Cardiac atrium fibroblast (primary cell): Measurements from ENCODE around the gene TPRN. TPM values are rescaled to one million over a fixed set of nuclear protein-coding genes. Genes with fewer than 3 reads are reported as not detected.

ENCODE experiments used
- total RNA-seq: library from RNA; depleted of rRNA; stranded (reverse); fragments of >200 nt; gene quantifications from 2 replicates; pipeline ENCODE4 v1.2.3, GENCODE V29; 2015

The TPRN gene
- 5.8 and 7.2 TPM in 2 replicates for total RNA-seq

GRCh38 chr9:137200311-137201204 lies at the start of gene TPRN:
Gene TPRN, minus strand, starts transcription at chr9:137200741. Its CDS starts 30 bp downstream, at chr9:137200711.

GRCh38 chr9:137240841-137241489 lies 40.4 kb upstream of the TPRN start, which contains the start of gene TUBB4B:
Gene TUBB4B, plus strand, starts transcription at chr9:137241287. Its CDS starts 74 bp downstream, at chr9:137241361.

DNA sequence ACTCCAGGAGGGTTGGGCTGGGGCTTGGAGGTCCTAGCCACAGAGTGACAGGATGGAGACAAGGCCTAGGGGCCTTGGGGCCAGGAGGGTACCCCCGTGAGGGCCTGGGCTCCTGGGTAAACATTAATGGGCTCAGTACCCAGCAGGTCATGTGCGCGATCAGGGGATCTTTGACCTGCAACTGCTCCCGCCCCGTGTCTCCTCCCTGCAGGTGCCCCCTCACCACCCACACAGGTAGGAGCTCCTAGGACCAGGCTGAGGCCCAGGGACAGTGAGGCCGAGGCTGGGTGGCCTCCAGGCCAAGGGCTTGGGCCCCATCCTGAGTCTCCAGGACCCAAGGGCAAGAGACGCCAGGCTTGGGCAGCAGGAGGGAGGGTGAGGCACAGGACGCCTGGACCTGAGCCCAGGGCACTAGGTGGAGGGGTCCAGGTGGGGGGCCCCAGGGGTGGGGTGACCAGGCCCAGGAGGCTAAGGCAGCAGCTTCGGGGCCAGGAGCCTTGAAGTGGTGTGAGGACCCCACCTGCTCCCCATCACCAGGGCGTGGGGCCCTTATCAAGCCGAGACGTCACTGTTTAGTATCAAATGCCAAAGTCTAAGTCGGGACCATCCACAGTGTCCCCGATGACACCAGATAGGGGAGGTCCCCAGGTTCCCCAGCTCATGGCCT lies 30.3 kb upstream of the TPRN start, which contains the start of gene SLC34A3:
Gene SLC34A3, plus strand, starts transcription at position 197 of the 667 bp plus-strand sequence. CDS start 802 bp downstream, outside the sequence.

DNA sequence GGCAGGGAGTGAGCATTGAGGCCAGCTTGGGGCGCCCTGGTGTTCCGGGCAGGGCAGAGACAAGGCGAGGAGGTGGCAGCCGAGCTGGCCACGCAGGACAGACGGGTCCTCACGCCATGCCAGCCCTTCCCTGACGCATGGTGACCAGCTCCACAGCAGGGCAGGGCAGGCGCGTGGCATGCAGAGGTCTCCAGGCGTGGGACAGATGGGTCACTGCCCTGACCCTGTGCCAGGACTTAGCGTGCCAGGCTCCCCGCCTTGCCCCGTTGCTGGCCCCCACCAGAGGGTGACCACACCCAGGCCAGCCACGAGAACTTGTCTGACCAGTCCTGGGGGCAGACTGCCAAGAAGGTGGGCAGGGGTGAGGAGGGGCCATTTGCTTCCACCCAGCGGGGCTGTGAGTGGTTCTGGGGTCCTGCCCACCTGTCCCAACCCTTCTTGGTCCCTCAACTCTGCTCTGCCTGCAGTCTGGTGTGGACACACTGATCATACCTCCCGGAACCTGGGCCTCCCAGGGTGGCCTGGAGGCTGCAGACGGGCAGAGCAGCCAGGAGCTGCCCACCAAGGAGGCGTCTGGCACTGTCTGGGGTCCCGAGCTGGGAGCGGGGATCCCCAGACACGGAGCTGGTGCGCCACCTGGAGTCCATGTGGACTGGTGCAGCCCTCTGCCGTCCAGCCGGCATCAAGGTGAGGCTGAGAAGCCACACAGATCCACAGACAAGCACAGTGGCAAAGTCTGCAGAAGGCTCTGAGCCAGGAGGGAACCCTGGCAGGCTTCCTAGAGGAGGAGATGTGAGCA lies 26.7 kb upstream of the TPRN start, which contains the start of gene RNF224:
Gene RNF224, plus strand, starts transcription at position 449 of the 799 bp plus-strand sequence. CDS start 834 bp downstream, outside the sequence.

DNA sequence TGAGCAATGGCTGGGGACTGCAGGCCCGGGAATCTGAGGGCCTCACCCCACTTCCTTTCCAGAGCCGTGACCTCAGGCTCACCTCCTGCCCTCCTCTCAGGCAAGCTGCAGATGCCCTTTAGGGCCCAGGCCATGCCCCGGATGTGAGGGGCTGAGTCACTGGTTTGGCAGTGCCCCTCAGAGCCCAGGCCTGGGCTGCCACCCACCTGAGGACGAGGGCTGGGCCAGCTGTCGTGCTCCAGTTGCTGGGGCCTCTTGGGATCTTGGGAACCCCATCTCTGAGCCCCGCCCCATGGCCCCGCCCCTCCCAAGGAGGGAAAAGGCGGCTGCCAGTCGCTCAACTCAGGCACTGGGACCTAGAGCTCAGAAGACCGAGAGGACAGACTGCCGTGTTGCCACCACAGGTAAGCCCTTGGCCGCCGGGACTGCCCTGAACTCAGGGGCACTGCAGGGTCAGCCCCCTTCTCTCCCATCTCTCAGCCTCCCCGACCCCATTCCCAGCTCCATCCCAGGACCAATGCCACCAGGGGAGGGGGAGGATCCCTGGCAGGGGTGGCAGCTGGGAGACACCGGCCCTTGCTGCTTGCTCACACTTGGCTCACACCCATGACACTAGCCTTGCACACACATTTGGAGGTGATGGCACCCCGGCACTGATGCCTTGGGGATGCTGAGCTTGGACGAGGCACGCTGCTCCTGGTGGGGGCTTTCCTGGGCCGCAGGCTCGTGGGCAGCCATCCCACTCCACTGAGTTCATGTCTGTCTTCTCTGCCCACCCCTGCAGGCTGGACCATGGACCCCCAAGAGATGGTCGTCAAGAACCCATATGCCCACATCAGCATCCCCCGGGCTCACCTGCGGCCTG lies 24.5 kb upstream of the TPRN start, which contains the start of gene CYSRT1:
Gene CYSRT1, plus strand, starts transcription at position 345 of the 865 bp plus-strand sequence. Its CDS starts 448 bp downstream, at position 793.

GRCh38 chr9:137222190-137223077 lies 21.9 kb upstream of the TPRN start, which contains the start of gene RNF208:
Gene RNF208, minus strand, starts transcription at chr9:137222240. Its CDS starts 1,028 bp downstream, at chr9:137221212.

GRCh38 chr9:137205126-137206069 lies 4.9 kb upstream of the TPRN start, which contains the start of the genes NDOR1 and TMEM203:
Gene NDOR1, plus strand, starts transcription at chr9:137205700. Its CDS starts 78 bp downstream, at chr9:137205778.
Gene TMEM203, minus strand, starts transcription at chr9:137205648. Its CDS starts 234 bp downstream, at chr9:137205414.

GRCh38 chr9:137188490-137189296 lies 11.8 kb downstream of the TPRN start, which contains the start of the genes ANAPC2 and SSNA1:
Gene ANAPC2, minus strand, starts transcription at chr9:137188560. Its CDS starts 28 bp downstream, at chr9:137188532.
Gene SSNA1, plus strand, starts transcription at chr9:137188676. Its CDS starts 51 bp downstream, at chr9:137188727.

GRCh38 chr9:137169896-137170358 lies 30.6 kb downstream of the TPRN start, which contains the start of gene LRRC26:
Gene LRRC26, minus strand, starts transcription at chr9:137170051. Its CDS starts 108 bp downstream, at chr9:137169943.

Other genes starting within 250 kb of the TPRN start
- gene LCN12, start 248.5 kb downstream of the TPRN start, total RNA-seq: not detected in 2 replicates
- 4.5 and 15.2 TPM in 2 replicates for gene PTGDS, start 223.2 kb downstream of the TPRN start, total RNA-seq
- gene LCNL1, start 217.7 kb downstream of the TPRN start, total RNA-seq: not detected in 2 replicates
- 17.7 and 29.2 TPM in 2 replicates for gene PAXX, start 208.3 kb downstream of the TPRN start, total RNA-seq
- 4.7 and 16.8 TPM in 2 replicates for gene CLIC3, start 204.2 kb downstream of the TPRN start, total RNA-seq
- gene ABCA2, start 172.5 kb downstream of the TPRN start, total RNA-seq: 12.3 and 23.8 TPM in 2 replicates
- not detected in 2 replicates for gene FUT7, start 168.7 kb downstream of the TPRN start, total RNA-seq
- gene NPDC1, start 154.6 kb downstream of the TPRN start, total RNA-seq: 51.2 and 71.8 TPM in 2 replicates
- gene ENTPD2, start 146.7 kb downstream of the TPRN start, total RNA-seq: not detected in 2 replicates
- 0.18 and 2.6 TPM in 2 replicates for gene SAPCD2, start 130.2 kb downstream of the TPRN start, total RNA-seq
- gene UAP1L1, start 123.2 kb downstream of the TPRN start, total RNA-seq: 8.5 and 10.7 TPM in 2 replicates
- 86.1 and 101 TPM in 2 replicates for gene MAN1B1, start 113.8 kb downstream of the TPRN start, total RNA-seq
- gene DPP7, start 86.0 kb downstream of the TPRN start, total RNA-seq: 136 and 138 TPM in 2 replicates
- not detected in 2 replicates for gene GRIN1, start 61.6 kb downstream of the TPRN start, total RNA-seq
- not detected in 2 replicates for gene LRRC26, start 30.7 kb downstream of the TPRN start, total RNA-seq
- not detected in 2 replicates for gene TMEM210, start 28.7 kb downstream of the TPRN start, total RNA-seq
- gene ANAPC2, start 12.2 kb downstream of the TPRN start, total RNA-seq: 13.5 and 20.3 TPM in 2 replicates
- gene SSNA1, start 12.1 kb downstream of the TPRN start, total RNA-seq: 52.2 and 74.0 TPM in 2 replicates
- 26.7 and 38.4 TPM in 2 replicates for gene TMEM203, start 4.9 kb upstream of the TPRN start, total RNA-seq
- gene NDOR1, start 5.0 kb upstream of the TPRN start, total RNA-seq: 8.3 and 9.4 TPM in 2 replicates
- gene RNF208, start 21.5 kb upstream of the TPRN start, total RNA-seq: 0.16 TPM in 1 of 2 replicates, not detected in the other
- not detected in 2 replicates for gene CYSRT1, start 24.4 kb upstream of the TPRN start, total RNA-seq
- not detected in 2 replicates for gene RNF224, start 26.8 kb upstream of the TPRN start, total RNA-seq
- not detected in 2 replicates for gene SLC34A3, start 30.2 kb upstream of the TPRN start, total RNA-seq
- 223 and 269 TPM in 2 replicates for gene TUBB4B, start 40.5 kb upstream of the TPRN start, total RNA-seq
- not detected in 2 replicates for gene STPG3, start 50.5 kb upstream of the TPRN start, total RNA-seq
- 44.6 and 49.7 TPM in 2 replicates for gene NELFB, start 54.6 kb upstream of the TPRN start, total RNA-seq
- 13.0 and 15.6 TPM in 2 replicates for gene TOR4A, start 77.0 kb upstream of the TPRN start, total RNA-seq
- gene NRARP, start 101.5 kb upstream of the TPRN start, total RNA-seq: 0.18 and 1.9 TPM in 2 replicates
- 2.8 and 4.0 TPM in 2 replicates for gene EXD3, start 222.4 kb upstream of the TPRN start, total RNA-seq
- gene NOXA1, start 222.7 kb upstream of the TPRN start, total RNA-seq: 0.16 TPM in 1 of 2 replicates, not detected in the other
- not detected in 2 replicates for gene ENTPD8, start 240.6 kb upstream of the TPRN start, total RNA-seq